HEK293 (cell line): ENCODE data around the gene RBMS3.

Experiments used
- CTCF ChIA-PET: fragments of 350-600 bp; formaldehyde crosslinking; extraction: SDS; loops from one replicate; lab custom pipeline; 2021; ENCODE audit warnings: antibody characterized with exemption; lab: Yijun Ruan, JAX
- POLR2A ChIA-PET: fragments of 300-600 bp; formaldehyde crosslinking; extraction: SDS; loops from one replicate; lab custom pipeline; 2020; ENCODE audit warnings: antibody characterized with exemption, inconsistent platforms; lab: Yijun Ruan, JAX
- H3K27ac ChIP-seq: fragments of 200-500 bp; sonication (Bioruptor generic); 2 replicates; pipeline ENCODE4 v1.5.1; 2014; ENCODE audit warnings: low read depth, low read length, control low read depth, inconsistent platforms; ENCODE audit errors: extremely low read depth
- H3K36me3 ChIP-seq, 2 experiments: fragments of 200-500 bp in 1 of 2; sonication (Bioruptor generic) in 1 of 2; 1 replicate in 1 of 2; 2 replicates in 1 of 2; pipeline ENCODE4 v1.5.1; 2014 to 2017; ENCODE audit warnings: inconsistent platforms in 2 of 2, low read length in 2 of 2; ENCODE audit not compliant: control insufficient read depth in 2 of 2, insufficient read depth in 1 of 2
- H3K4me1 ChIP-seq: fragments of 200-500 bp; sonication (Bioruptor generic); 2 replicates; pipeline ENCODE4 v1.5.1; 2014; ENCODE audit warnings: mild to moderate bottlenecking, low read length, inconsistent platforms; ENCODE audit not compliant: control insufficient read depth, insufficient read depth
- H3K4me3 ChIP-seq: 2 replicates; pipeline ENCODE4 v1.5.1; 2011; ENCODE audit warnings: low read depth, mild to moderate bottlenecking, control low read depth, low read length, moderate library complexity
- H3K9me3 ChIP-seq: fragments of 200-500 bp; sonication (Bioruptor generic); 2 replicates; pipeline ENCODE4 v1.5.1; 2014; ENCODE audit warnings: low read depth, low read length, inconsistent platforms; ENCODE audit not compliant: control insufficient read depth, insufficient read depth
- HOXD13 ChIP-seq: sonication (generic); formaldehyde crosslinking; IDR thresholded peaks from 2 replicates; pipeline ENCODE4 v1.8.0; 2022; ENCODE audit warnings: missing genetic modification reagents, borderline replicate concordance
- KLF16 ChIP-seq: fragments of 450-650 bp; formaldehyde crosslinking; IDR thresholded peaks from 2 replicates; pipeline ENCODE4 v1.5.1; 2017; ENCODE audit warnings: missing biosample characterization, missing genetic modification characterization
- SCRT1 ChIP-seq: fragments of 450-650 bp; formaldehyde crosslinking; IDR thresholded peaks from 2 replicates; pipeline ENCODE4 v1.5.1; 2016; ENCODE audit warnings: missing biosample characterization, missing genetic modification characterization, borderline replicate concordance
- TRIM28 ChIP-seq: IDR thresholded peaks from 2 replicates; pipeline ENCODE4 v1.6.1; 2011; ENCODE audit warnings: low read length, control low read depth, borderline replicate concordance
- ZBTB8A ChIP-seq: fragments of 450-650 bp; formaldehyde crosslinking; IDR thresholded peaks from 2 replicates; pipeline ENCODE4 v1.5.1; 2016; ENCODE audit warnings: missing biosample characterization, missing genetic modification characterization
- ZNF112 ChIP-seq: fragments of 450-650 bp; formaldehyde crosslinking; IDR thresholded peaks from 2 replicates; pipeline ENCODE4 v1.5.0; 2017; ENCODE audit warnings: missing biosample characterization, missing genetic modification characterization
- ZNF140 ChIP-seq: fragments of 450-650 bp; formaldehyde crosslinking; IDR thresholded peaks from 2 replicates; pipeline ENCODE4 v1.5.1; 2016; ENCODE audit warnings: missing biosample characterization, missing genetic modification characterization
- ZNF335 ChIP-seq: fragments of 450-650 bp; formaldehyde crosslinking; conservative IDR thresholded peaks from 2 replicates; pipeline ENCODE4 v1.5.1; 2016; ENCODE audit warnings: missing biosample characterization, missing genetic modification characterization
- ZNF416 ChIP-seq: fragments of 450-650 bp; formaldehyde crosslinking; IDR thresholded peaks from 2 replicates; pipeline ENCODE4 v1.5.1; 2016; ENCODE audit warnings: missing biosample characterization, missing genetic modification characterization
- ZNF529 ChIP-seq: fragments of 450-650 bp; formaldehyde crosslinking; IDR thresholded peaks from 2 replicates; pipeline ENCODE4 v1.5.1; 2017; ENCODE audit warnings: missing genetic modification characterization, missing biosample characterization; ENCODE audit not compliant: insufficient replicate concordance
- ZNF549 ChIP-seq: fragments of 450-650 bp; IDR thresholded peaks from 2 replicates; pipeline ENCODE4 v1.5.1; 2018; ENCODE audit warnings: missing biosample characterization, missing genetic modification characterization, mild to moderate bottlenecking, inconsistent platforms, moderate library complexity
- ZNF596 ChIP-seq: fragments of 450-650 bp; IDR thresholded peaks from 2 replicates; pipeline ENCODE4 v1.5.0; 2018; ENCODE audit warnings: missing biosample characterization, mild to moderate bottlenecking, missing genetic modification characterization, moderate library complexity
- ZNF610 ChIP-seq: fragments of 450-650 bp; formaldehyde crosslinking; IDR thresholded peaks from 2 replicates; pipeline ENCODE4 v1.5.1; 2016; ENCODE audit warnings: missing biosample characterization, missing genetic modification characterization, borderline replicate concordance
- ZNF624 ChIP-seq: fragments of 450-650 bp; formaldehyde crosslinking; IDR thresholded peaks from 2 replicates; pipeline ENCODE4 v1.5.1; 2017; ENCODE audit warnings: missing biosample characterization, missing genetic modification characterization
- ZNF785 ChIP-seq: fragments of 450-650 bp; formaldehyde crosslinking; IDR thresholded peaks from 2 replicates; pipeline ENCODE4 v1.5.1; 2016; ENCODE audit warnings: missing biosample characterization, missing genetic modification characterization
- TF ChIP-seq, protein P1 (sequence below): fragments of 450-650 bp; formaldehyde crosslinking; IDR thresholded peaks from 2 replicates; pipeline ENCODE4 v1.5.1; 2016; ENCODE audit warnings: missing biosample characterization, missing genetic modification characterization, borderline replicate concordance
- TF ChIP-seq, protein P2 (sequence below): fragments of 450-650 bp; formaldehyde crosslinking; optimal IDR thresholded peaks from 2 replicates; pipeline ENCODE3; 2016; ENCODE audit warnings: missing biosample characterization, mild to moderate bottlenecking, missing genetic modification characterization
- TF ChIP-seq, protein P3 (sequence below): fragments of 450-650 bp; formaldehyde crosslinking; IDR thresholded peaks from 2 replicates; pipeline ENCODE4 v1.5.1; 2017; ENCODE audit warnings: missing biosample characterization, missing genetic modification characterization
- TF ChIP-seq, protein P4 (sequence below): fragments of 450-650 bp; formaldehyde crosslinking; IDR thresholded peaks from 2 replicates; pipeline ENCODE4 v1.5.1; 2016; ENCODE audit warnings: missing biosample characterization, missing genetic modification characterization
- TF ChIP-seq, protein P5 (sequence below): fragments of 450-650 bp; formaldehyde crosslinking; IDR thresholded peaks from 2 replicates; pipeline ENCODE4 v1.5.1; 2016; ENCODE audit warnings: missing biosample characterization, missing genetic modification characterization, borderline replicate concordance
- TF ChIP-seq, protein P6 (sequence below): fragments of 450-650 bp; formaldehyde crosslinking; IDR thresholded peaks from 2 replicates; pipeline ENCODE4 v1.5.1; 2016; ENCODE audit warnings: missing biosample characterization, missing genetic modification characterization

The RBMS3 gene

DNA sequence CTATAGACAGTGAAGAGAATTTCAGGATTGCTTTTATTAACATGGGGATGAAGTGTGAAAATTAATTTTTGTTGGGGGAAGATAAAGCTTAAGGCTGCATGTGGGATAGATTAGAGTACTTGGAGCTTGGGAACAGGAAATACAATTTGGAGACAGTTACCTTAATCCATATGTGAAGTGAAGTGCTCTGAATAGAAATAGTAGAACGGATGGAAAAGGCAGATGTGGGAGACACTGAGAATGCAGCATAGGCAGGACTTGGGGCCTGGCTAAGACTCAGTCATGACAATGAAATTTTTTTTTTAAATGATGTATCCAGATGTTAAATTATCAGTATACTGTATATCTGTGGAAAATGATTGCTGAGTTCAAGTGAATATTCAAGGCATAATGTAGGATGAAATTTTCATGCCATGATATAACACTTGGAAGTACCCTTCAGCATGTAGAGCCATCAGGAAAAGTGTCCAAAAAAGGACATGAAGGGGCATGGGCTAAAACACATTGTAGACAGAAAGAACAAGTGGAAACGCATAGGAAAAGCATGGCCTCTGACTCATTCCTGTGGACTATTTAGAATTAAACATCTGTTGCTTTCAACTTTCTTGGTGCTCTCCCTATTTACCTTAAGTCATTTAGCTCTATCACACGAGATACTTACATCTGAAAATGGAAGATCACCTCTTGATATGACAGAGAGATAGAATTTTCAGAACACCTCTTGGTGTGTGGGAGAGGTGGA, 134.8 kb downstream of the RBMS3 start (continued):
- TF ChIP-seq, protein P1, sequence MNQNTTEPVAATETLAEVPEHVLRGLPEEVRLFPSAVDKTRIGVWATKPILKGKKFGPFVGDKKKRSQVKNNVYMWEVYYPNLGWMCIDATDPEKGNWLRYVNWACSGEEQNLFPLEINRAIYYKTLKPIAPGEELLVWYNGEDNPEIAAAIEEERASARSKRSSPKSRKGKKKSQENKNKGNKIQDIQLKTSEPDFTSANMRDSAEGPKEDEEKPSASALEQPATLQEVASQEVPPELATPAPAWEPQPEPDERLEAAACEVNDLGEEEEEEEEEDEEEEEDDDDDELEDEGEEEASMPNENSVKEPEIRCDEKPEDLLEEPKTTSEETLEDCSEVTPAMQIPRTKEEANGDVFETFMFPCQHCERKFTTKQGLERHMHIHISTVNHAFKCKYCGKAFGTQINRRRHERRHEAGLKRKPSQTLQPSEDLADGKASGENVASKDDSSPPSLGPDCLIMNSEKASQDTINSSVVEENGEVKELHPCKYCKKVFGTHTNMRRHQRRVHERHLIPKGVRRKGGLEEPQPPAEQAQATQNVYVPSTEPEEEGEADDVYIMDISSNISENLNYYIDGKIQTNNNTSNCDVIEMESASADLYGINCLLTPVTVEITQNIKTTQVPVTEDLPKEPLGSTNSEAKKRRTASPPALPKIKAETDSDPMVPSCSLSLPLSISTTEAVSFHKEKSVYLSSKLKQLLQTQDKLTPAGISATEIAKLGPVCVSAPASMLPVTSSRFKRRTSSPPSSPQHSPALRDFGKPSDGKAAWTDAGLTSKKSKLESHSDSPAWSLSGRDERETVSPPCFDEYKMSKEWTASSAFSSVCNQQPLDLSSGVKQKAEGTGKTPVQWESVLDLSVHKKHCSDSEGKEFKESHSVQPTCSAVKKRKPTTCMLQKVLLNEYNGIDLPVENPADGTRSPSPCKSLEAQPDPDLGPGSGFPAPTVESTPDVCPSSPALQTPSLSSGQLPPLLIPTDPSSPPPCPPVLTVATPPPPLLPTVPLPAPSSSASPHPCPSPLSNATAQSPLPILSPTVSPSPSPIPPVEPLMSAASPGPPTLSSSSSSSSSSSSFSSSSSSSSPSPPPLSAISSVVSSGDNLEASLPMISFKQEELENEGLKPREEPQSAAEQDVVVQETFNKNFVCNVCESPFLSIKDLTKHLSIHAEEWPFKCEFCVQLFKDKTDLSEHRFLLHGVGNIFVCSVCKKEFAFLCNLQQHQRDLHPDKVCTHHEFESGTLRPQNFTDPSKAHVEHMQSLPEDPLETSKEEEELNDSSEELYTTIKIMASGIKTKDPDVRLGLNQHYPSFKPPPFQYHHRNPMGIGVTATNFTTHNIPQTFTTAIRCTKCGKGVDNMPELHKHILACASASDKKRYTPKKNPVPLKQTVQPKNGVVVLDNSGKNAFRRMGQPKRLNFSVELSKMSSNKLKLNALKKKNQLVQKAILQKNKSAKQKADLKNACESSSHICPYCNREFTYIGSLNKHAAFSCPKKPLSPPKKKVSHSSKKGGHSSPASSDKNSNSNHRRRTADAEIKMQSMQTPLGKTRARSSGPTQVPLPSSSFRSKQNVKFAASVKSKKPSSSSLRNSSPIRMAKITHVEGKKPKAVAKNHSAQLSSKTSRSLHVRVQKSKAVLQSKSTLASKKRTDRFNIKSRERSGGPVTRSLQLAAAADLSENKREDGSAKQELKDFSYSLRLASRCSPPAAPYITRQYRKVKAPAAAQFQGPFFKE (tag by site-specific recombination) = no peak
- TF ChIP-seq TRIM28 (no peak), ZNF416 (no peak)

DNA sequence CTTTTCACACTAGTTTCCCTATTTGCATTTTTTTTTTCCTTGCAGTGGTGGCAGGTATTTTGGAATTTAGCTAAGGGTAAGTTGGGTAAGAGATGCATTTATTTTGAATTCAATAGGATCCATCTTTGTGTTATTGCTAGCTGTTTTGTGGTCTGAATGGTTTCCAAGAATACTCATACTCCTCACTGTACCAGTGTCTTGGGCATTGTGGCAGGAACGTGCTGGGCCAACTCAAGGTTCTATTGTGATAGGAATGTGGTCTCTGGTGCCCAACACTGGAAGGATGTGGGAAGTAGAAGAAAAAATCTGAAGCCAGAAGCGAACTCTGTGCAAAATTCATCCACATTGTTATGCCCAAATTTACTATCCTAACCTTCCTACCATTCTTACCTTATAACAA, 135.6 kb downstream of the RBMS3 start:
- H3K4me3 ChIP-seq = no peak overlapping the region
- CTCF ChIA-PET = no interaction called here
- H3K4me1 ChIP-seq = no peaks in the 10 kb centered on the region
- H3K27ac ChIP-seq = no peak overlapping the region
- H3K36me3 ChIP-seq = no peaks in the 10 kb centered on the region
- no peaks in the 10 kb centered on the region for H3K9me3 ChIP-seq
- POLR2A ChIA-PET = no interaction called here
- no peak for TF ChIP-seq ZNF596 (tag by site-specific recombination)
- TF ChIP-seq ZNF624 (tag by site-specific recombination) = no peak
- TF ChIP-seq ZNF529 (tag by site-specific recombination) = no peak
- TF ChIP-seq, protein P2, sequence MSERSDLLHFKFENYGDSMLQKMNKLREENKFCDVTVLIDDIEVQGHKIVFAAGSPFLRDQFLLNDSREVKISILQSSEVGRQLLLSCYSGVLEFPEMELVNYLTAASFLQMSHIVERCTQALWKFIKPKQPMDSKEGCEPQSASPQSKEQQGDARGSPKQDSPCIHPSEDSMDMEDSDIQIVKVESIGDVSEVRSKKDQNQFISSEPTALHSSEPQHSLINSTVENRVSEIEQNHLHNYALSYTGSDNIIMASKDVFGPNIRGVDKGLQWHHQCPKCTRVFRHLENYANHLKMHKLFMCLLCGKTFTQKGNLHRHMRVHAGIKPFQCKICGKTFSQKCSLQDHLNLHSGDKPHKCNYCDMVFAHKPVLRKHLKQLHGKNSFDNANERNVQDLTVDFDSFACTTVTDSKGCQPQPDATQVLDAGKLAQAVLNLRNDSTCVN (tag by site-specific recombination) = no peak
- TF ChIP-seq, protein P3, sequence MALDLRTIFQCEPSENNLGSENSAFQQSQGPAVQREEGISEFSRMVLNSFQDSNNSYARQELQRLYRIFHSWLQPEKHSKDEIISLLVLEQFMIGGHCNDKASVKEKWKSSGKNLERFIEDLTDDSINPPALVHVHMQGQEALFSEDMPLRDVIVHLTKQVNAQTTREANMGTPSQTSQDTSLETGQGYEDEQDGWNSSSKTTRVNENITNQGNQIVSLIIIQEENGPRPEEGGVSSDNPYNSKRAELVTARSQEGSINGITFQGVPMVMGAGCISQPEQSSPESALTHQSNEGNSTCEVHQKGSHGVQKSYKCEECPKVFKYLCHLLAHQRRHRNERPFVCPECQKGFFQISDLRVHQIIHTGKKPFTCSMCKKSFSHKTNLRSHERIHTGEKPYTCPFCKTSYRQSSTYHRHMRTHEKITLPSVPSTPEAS (tag by site-specific recombination) = no peak
- no peak for TF ChIP-seq KLF16
- TF ChIP-seq, protein P4, sequence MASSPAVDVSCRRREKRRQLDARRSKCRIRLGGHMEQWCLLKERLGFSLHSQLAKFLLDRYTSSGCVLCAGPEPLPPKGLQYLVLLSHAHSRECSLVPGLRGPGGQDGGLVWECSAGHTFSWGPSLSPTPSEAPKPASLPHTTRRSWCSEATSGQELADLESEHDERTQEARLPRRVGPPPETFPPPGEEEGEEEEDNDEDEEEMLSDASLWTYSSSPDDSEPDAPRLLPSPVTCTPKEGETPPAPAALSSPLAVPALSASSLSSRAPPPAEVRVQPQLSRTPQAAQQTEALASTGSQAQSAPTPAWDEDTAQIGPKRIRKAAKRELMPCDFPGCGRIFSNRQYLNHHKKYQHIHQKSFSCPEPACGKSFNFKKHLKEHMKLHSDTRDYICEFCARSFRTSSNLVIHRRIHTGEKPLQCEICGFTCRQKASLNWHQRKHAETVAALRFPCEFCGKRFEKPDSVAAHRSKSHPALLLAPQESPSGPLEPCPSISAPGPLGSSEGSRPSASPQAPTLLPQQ (tag by site-specific recombination) = no peak
- TF ChIP-seq HOXD13 (CRISPR knock-in tag) = no peak
- TF ChIP-seq ZNF549 (tag by site-specific recombination) = no peak
- no peak for TF ChIP-seq ZBTB8A (tag by site-specific recombination)
- no peak for TF ChIP-seq SCRT1
- no peak for TF ChIP-seq ZNF785 (tag by site-specific recombination)
- no peak for TF ChIP-seq ZNF610 (tag by site-specific recombination)
- TF ChIP-seq, protein P5, sequence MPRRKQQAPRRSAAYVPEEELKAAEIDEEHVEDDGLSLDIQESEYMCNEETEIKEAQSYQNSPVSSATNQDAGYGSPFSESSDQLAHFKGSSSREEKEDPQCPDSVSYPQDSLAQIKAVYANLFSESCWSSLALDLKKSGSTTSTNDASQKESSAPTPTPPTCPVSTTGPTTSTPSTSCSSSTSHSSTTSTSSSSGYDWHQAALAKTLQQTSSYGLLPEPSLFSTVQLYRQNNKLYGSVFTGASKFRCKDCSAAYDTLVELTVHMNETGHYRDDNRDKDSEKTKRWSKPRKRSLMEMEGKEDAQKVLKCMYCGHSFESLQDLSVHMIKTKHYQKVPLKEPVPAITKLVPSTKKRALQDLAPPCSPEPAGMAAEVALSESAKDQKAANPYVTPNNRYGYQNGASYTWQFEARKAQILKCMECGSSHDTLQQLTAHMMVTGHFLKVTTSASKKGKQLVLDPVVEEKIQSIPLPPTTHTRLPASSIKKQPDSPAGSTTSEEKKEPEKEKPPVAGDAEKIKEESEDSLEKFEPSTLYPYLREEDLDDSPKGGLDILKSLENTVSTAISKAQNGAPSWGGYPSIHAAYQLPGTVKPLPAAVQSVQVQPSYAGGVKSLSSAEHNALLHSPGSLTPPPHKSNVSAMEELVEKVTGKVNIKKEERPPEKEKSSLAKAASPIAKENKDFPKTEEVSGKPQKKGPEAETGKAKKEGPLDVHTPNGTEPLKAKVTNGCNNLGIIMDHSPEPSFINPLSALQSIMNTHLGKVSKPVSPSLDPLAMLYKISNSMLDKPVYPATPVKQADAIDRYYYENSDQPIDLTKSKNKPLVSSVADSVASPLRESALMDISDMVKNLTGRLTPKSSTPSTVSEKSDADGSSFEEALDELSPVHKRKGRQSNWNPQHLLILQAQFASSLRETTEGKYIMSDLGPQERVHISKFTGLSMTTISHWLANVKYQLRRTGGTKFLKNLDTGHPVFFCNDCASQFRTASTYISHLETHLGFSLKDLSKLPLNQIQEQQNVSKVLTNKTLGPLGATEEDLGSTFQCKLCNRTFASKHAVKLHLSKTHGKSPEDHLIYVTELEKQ (tag by site-specific recombination) = no peak
- TF ChIP-seq ZNF335 (tag by site-specific recombination) = no peak
- TF ChIP-seq ZNF112 (tag by site-specific recombination) = no peak
- no peak for TF ChIP-seq ZNF140 (tag by site-specific recombination)
- TF ChIP-seq, protein P6, sequence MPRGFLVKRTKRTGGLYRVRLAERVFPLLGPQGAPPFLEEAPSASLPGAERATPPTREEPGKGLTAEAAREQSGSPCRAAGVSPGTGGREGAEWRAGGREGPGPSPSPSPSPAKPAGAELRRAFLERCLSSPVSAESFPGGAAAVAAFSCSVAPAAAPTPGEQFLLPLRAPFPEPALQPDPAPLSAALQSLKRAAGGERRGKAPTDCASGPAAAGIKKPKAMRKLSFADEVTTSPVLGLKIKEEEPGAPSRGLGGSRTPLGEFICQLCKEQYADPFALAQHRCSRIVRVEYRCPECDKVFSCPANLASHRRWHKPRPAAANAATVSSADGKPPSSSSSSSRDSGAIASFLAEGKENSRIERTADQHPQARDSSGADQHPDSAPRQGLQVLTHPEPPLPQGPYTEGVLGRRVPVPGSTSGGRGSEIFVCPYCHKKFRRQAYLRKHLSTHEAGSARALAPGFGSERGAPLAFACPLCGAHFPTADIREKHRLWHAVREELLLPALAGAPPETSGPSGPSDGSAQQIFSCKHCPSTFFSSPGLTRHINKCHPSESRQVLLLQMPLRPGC = no peak
